NB4 (cell line): ENCODE measurements around the gene TP53TG5.
A peak's percentile ranks its signal among the peaks of the same experiment; 100 is the strongest.
"Not testable (repeated sequence)": the region's sequence is repeated elsewhere in the genome, so short reads cannot be mapped to it uniquely, and the experiment has no call there.

ENCODE experiments used
- DNase-seq: peaks from one replicate; pipeline ENCODE4 v3.0.0; 2010; ENCODE audit warnings: low read depth
- H3K4me3 ChIP-seq: one replicate; pipeline ENCODE4 v1.5.1; 2011; ENCODE audit warnings: mild to moderate bottlenecking, low read depth, low read length, moderate library complexity
- CTCF ChIP-seq: IDR thresholded peaks from one replicate; pipeline ENCODE4 v1.5.1; 2012; ENCODE audit warnings: low read depth, low read length
- MYC ChIP-seq: IDR thresholded peaks from 2 replicates; pipeline ENCODE4 v1.6.1; 2011; ENCODE audit warnings: low read depth, low read length
- POLR2A ChIP-seq: IDR thresholded peaks from 2 replicates; pipeline ENCODE4 v1.6.1; 2011; ENCODE audit warnings: mild to moderate bottlenecking; ENCODE audit not compliant: insufficient read length; ENCODE audit errors: extremely low read depth
- TF ChIP-seq, protein P1 (sequence below): IDR thresholded peaks from 2 replicates; pipeline ENCODE4 v1.6.1; 2011; ENCODE audit warnings: low read depth, low read length

Gene TP53TG5

DNA sequence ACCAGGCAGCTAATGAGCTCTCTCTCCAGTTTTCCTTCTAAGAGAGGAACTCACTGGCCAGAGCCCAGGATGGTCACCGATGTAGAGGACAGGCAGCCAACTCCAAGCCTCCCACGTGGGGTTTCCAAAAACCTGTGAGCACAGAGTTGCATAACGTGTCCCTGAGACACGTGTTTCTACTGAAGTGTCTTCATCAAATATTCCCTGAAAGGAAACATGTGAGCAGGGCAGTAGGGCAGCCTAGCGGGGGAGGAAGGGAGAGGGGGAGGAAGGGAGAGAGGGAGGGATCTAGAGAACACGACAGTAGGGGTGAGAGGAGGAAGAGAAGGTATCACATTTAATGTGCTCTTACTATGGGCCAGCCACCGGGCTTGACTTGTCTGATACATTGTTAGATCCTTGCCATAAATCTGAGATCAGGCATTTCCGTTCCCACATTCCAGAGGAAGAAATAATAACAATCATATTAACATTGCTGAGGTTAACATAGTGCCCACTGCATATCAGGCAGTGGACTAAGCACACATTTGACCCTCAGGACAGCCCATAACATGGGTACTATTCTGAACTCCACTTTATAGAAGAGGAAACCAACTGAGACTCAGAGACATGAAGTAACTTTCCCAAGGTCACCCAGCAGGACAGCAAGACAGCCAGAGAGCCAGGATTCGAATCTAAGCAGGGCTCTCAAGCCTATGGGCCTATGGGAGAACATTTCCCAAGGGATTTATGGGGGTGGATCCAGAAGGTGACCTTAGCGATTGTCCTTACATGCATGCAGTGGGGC is 19.6 kb downstream of the TP53TG5 start:
- DNase-seq: peak; percentile 60
- H3K4me3 ChIP-seq: no peak overlapping the region
- TF ChIP-seq, protein P1, sequence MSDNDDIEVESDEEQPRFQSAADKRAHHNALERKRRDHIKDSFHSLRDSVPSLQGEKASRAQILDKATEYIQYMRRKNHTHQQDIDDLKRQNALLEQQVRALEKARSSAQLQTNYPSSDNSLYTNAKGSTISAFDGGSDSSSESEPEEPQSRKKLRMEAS: peak; percentile 95
- TF ChIP-seq CTCF: no peak
- peak; percentile 60 for TF ChIP-seq MYC

- DNase-seq: no peak
- TF ChIP-seq POLR2A: no peak
- no peak for TF ChIP-seq MYC
- TF ChIP-seq CTCF: no peak
- TF ChIP-seq, protein P1: no peak
- no peak overlapping the region for H3K4me3 ChIP-seq
Measured at GRCh38 chr20:45355209-45356084, 22.7 kb downstream of the TP53TG5 start.

DNA sequence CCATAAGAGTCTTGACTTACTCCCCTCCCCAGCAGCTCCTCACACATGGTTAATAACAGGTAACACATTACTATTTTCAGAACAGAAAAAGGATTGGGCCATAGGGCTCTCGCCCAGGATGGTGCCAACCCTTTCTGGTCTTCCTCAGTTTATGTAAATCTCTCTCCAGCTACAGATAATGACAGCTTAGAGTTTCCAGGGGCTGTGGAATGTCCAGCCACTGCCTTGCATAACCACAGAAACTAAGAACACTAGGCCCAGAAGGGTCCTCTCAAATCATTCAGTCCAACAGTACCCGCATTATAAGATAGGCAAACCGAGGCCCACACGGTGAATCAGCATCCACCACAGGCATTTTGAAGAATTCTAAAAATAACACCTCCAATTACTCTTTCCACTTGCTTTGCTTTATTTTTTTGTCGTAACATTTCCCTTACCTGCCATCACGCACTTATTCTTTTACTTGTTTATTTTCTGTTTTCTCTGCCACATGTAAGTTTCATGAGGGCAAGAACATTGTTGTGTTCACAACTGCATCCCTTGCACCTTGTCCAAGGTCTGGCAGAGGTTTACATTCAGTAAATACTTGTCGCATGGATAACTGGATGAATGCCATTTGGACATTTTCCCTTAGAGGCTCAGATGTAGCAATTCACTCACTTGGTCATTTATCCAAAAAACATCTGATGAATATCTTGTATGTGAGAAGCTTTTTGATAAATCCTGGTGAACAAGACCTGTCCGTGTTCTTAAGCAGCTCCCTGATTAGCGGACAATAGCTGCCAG is 23.5 kb downstream of the TP53TG5 start:
- no peak for DNase-seq
- no peak overlapping the region for H3K4me3 ChIP-seq

DNA sequence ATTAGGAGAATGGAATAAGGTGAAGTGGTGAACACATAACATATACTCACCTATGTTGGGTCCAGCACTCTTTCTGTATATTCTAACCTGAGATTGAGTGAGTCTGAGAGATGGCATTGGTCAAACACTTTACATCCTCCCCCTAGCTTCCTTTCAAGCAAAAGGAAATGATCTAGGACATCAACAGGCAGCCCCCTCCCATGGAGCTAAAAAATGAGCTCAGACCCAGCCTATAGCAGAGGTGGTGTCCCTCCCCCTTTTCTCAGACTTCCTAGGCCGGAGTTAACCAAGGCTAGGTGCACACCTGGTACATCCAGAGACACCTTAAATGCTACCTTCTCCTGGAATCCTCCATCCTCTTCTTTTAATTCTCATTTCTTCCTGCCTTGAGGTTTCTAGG is 24.4 kb downstream of the TP53TG5 start:
- H3K4me3 ChIP-seq: no peak overlapping the region
- TF ChIP-seq MYC (no peak), POLR2A (no peak), CTCF (no peak)
- TF ChIP-seq, protein P1: no peak
- no peak for DNase-seq

More for the DNA sequence above, 23.5 kb downstream of the TP53TG5 start:
- no peak for TF ChIP-seq POLR2A
- TF ChIP-seq, protein P1: no peak
- TF ChIP-seq MYC: no peak
- TF ChIP-seq CTCF: no peak

DNA sequence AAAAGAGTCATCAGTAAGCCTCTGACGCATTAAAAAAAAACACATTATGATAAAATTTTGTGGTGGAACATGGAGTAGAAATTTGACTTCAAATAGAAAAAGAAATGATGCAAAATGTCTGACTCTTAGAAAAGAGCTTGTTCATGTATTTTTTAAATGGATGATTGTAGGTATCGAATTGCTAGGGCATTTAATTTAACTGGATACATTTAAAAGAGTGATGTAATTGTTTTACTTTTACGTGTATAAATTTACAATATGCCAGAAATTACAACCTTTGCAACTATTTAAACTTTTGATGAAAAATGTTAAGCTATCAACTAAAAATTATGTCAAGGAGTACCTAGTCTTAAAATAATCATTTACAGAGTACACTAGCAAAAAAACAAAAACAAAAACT is 25.4 kb downstream of the TP53TG5 start:
- DNase-seq: no peak
- no peak overlapping the region for H3K4me3 ChIP-seq
- TF ChIP-seq POLR2A (no peak), MYC (no peak), CTCF (no peak)
- TF ChIP-seq, protein P1: no peak

- not testable (repeated sequence) for DNase-seq, H3K4me3 ChIP-seq
Measured at GRCh38 chr20:45350795-45351194, 27.3 kb downstream of the TP53TG5 start.
